K562 (cell line): Measurements from ENCODE around the gene PNISR. TPM values are rescaled to one million over a fixed set of nuclear protein-coding genes. Genes with fewer than 3 reads are reported as not detected.

Experiments
- ATAC-seq: fragments of 200-7000 bp; cut with Tn5 transposase; 3 replicates; pipeline ENCODE4 v1.9.1; 2020; ENCODE audit warnings: moderate library complexity
- BruUV-seq: library from RNA; stranded (reverse); fragments of 400-500 nt; replicated peaks from 2 replicates; lab custom pipeline; 2021; lab: Mats Ljungman, UMichigan
- CTCF ChIA-PET: fragments of 300-600 bp; formaldehyde crosslinking; extraction: SDS; loops from one replicate; lab custom pipeline; 2021; ENCODE audit warnings: low intra/inter-chr PET ratio; lab: Yijun Ruan, JAX
- POLR2A ChIA-PET: fragments of 300-600, 350-650 bp; sonication (Branson Sonifier 250); formaldehyde crosslinking; extraction: SDS; loops from one replicate; lab custom pipeline; 2021; ENCODE audit warnings: antibody characterized with exemption, inconsistent platforms; lab: Yijun Ruan, JAX
- DNase-seq, 4 experiments: peaks; one replicate each; pipeline versions ENCODE4 v3.0.0 to v3.0.0-alpha.2; 2011 to 2018; ENCODE audit warnings: low spot score in 3 of 4, mixed read lengths in 3 of 4; ENCODE audit errors: extremely low read depth in 1 of 4
- FAIRE-seq: peaks from 2 replicates; lab custom pipeline; 2011; peaks lifted over from hg19 to GRCh38; lab: Jason Lieb, UNC
- H2AFZ ChIP-seq: 2 replicates; pipeline ENCODE4 v1.6.0; 2011; ENCODE audit warnings: low read depth, low read length, control low read depth, inconsistent platforms
- H3K27ac ChIP-seq: fragments of 200-600 bp; 3 replicates; pipeline ENCODE4 v1.8.0; 2011; ENCODE audit warnings: low read depth, mild to moderate bottlenecking, control low read depth, inconsistent platforms, low read length, moderate library complexity, mixed read lengths; ENCODE audit errors: extremely low read depth
- H3K27me3 ChIP-seq, 2 experiments: fragments of 300-600 bp in 1 of 2; 2 replicates in 1 of 2; 3 replicates in 1 of 2; pipeline versions ENCODE4 v1.6.0 to v1.8.0; 2011; ENCODE audit warnings: inconsistent platforms in 2 of 2, low read length in 2 of 2, mild to moderate bottlenecking in 1 of 2, mixed read lengths in 1 of 2, moderate library complexity in 1 of 2; ENCODE audit not compliant: control insufficient read depth in 2 of 2, insufficient read depth in 2 of 2
- H3K36me3 ChIP-seq: fragments of 300-600 bp; 3 replicates; pipeline ENCODE4 v1.8.0; 2011; ENCODE audit warnings: mild to moderate bottlenecking, low read length, inconsistent platforms; ENCODE audit not compliant: control insufficient read depth, insufficient read depth
- H3K4me1 ChIP-seq, 2 experiments: fragments of 200-600 bp in 1 of 2; replicated peaks in 1 of 2; 2 replicates in 1 of 2; 3 replicates in 1 of 2; pipeline versions ENCODE4 v1.5.1 to v1.8.0; 2011; ENCODE audit warnings: inconsistent platforms in 2 of 2, low read length in 2 of 2, mild to moderate bottlenecking in 1 of 2, mixed read lengths in 1 of 2, moderate library complexity in 1 of 2; ENCODE audit not compliant: control insufficient read depth in 2 of 2, insufficient read depth in 2 of 2
- H3K4me2 ChIP-seq: 2 replicates; pipeline ENCODE4 v1.6.1; 2011; ENCODE audit warnings: low read length, control low read depth, inconsistent platforms, mixed read lengths; ENCODE audit not compliant: insufficient read depth
- H3K4me3 ChIP-seq: fragments of 200-600 bp; sonication (generic), shearing (Covaris generic); 2 replicates; pipeline ENCODE4 v1.5.1; 2016; ENCODE audit warnings: control low read depth, inconsistent platforms
- H3K79me2 ChIP-seq: fragments of 200-600 bp; 3 replicates; pipeline ENCODE4 v1.8.0; 2011; ENCODE audit warnings: low read length, inconsistent platforms; ENCODE audit not compliant: control insufficient read depth, insufficient read depth
- H3K9ac ChIP-seq, 2 experiments: 2 replicates each; pipeline versions ENCODE4 v1.6.0 to v1.6.1; 2011; ENCODE audit warnings: low read depth in 2 of 2, low read length in 2 of 2, control low read depth in 1 of 2, inconsistent platforms in 1 of 2, mild to moderate bottlenecking in 1 of 2, mixed read lengths in 1 of 2; ENCODE audit not compliant: insufficient read depth in 1 of 2
- H3K9me1 ChIP-seq: one replicate; pipeline ENCODE4 v1.6.0; 2011; ENCODE audit warnings: inconsistent platforms, mild to moderate bottlenecking, low read length, moderate library complexity; ENCODE audit not compliant: control insufficient read depth, insufficient read depth
- H3K9me3 ChIP-seq: replicated peaks from 2 replicates; pipeline ENCODE4 v1.5.1; 2011; ENCODE audit warnings: low read depth, low read length, inconsistent platforms; ENCODE audit not compliant: control insufficient read depth, insufficient read depth
- H4K20me1 ChIP-seq: replicated peaks from 2 replicates; pipeline ENCODE4 v1.6.1; 2011; ENCODE audit warnings: low read length, inconsistent platforms, mixed read lengths; ENCODE audit not compliant: control insufficient read depth, insufficient read depth
- ZNF316 ChIP-seq: fragments of 450-650 bp; IDR thresholded peaks from 2 replicates; pipeline ENCODE4 v1.6.1; 2016
- in situ Hi-C: fragments of 300-500 bp; cut with MboI; formaldehyde crosslinking; loops from 4 replicates; pipeline ENCODE4 v1.15.0; 2018; ENCODE audit warnings: inconsistent platforms, mixed read lengths
- intact Hi-C: fragments of 100-400 bp; cut with micrococcal nuclease; formaldehyde crosslinking; loops from 2 replicates; pipeline ENCODE4 v1.14.2; 2022
- polyA plus RNA-seq, 8 experiments: library from polyadenylated mRNA; depleted of rRNA in 4 of 8; stranded (reverse) in 5 of 8; unstranded in 3 of 8; fragments of >200 nt; fragmentation: Nextera tagmentation in 2 of 8; fragmentation: Illumina TruSeq in 1 of 8; extraction: Ambion mirVana in 2 of 8; extraction: Trizol in 1 of 8; gene quantifications; 2 replicates each; pipeline versions ENCODE4 v1.2.1 to v1.2.3, GENCODE V29; 2011 to 2014; ENCODE audit warnings: inconsistent platforms in 1 of 8, missing spikeins in 1 of 8
- total RNA-seq, 7 experiments: library from RNA; depleted of rRNA in 6 of 7; stranded (reverse); fragments of >200 nt in 6 of 7; fragmentation: Illumina TruSeq in 2 of 7; extraction: Trizol in 2 of 7; gene quantifications; 2 replicates each; pipeline versions ENCODE4 v1.2.1 to v1.2.3, GENCODE V29; 2011 to 2021; ENCODE audit warnings: low replicate concordance in 1 of 7
- TF ChIP-seq, protein P1 (sequence below): fragments of 450-650 bp; IDR thresholded peaks from 2 replicates; pipeline ENCODE4 v1.6.1; 2018; ENCODE audit warnings: mild to moderate bottlenecking, low read depth; ENCODE audit not compliant: partially characterized antibody
- TF ChIP-seq, protein P2 (sequence below): fragments of 450-650 bp; IDR thresholded peaks from 2 replicates; pipeline ENCODE4 v1.6.1; 2017; ENCODE audit warnings: mild to moderate bottlenecking, moderate library complexity

Gene PNISR
- total and polyA plus RNA-seq, 9 of the 15 experiments (the other 6 are each of a cell fraction or from before 2014, with no cell fraction given): 97.4 to 206 (median 131) TPM

DNA sequence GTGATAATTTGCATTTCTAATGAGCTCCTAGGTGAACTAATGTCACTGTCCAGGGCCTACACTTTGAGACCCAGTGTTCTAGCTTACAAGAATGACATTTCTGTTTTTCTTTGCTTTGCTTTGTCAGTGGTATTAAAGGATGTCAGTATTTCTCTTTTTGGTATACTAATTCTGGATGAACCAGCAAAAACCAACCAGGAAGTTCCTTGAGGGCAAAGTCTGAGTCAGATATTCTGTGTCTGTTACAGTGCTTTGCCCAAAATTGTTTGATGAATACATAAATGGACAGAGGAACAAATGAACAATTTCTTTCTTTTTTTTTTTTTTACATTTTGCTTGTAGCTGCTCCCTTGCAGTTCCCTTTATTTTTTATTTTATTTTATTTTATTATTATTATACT, 46.5 kb downstream of the PNISR start:
- ATAC-seq (no peak), DNase-seq (no peak), FAIRE-seq (no peak)
- Histone ChIP-seq H3K4me1 (no peaks in the 10 kb centered on the region), H3K9me1 (no peaks in the 10 kb centered on the region), H3K27me3 (no peaks in the 10 kb centered on the region), H2AFZ (no peak overlapping the region), H3K4me2 (no peak overlapping the region), H3K9me3 (no peaks in the 10 kb centered on the region), H3K9ac (no peak overlapping the region), H3K36me3 (no peaks in the 10 kb centered on the region), H4K20me1 (no peaks in the 10 kb centered on the region), H3K27ac (no peak overlapping the region), H3K79me2 (no peaks in the 10 kb centered on the region), H3K4me3 (no peak overlapping the region)
- in situ Hi-C loops: no loop called here
- no TSS peak for BruUV-seq
- ChIA-PET POLR2A (interaction anchor here (0.9 to 1.6 kb wide), 2 partner anchors 14 to 15 kb away, joined by 4 to 5 read pairs; partner anchors contain the start of gene COQ3), CTCF (no interaction called here)
- 0 out of 2 replicates have a peak, but pooled peaks have one; percentile 6 for TF ChIP-seq ZNF316
- TF ChIP-seq, protein P1, sequence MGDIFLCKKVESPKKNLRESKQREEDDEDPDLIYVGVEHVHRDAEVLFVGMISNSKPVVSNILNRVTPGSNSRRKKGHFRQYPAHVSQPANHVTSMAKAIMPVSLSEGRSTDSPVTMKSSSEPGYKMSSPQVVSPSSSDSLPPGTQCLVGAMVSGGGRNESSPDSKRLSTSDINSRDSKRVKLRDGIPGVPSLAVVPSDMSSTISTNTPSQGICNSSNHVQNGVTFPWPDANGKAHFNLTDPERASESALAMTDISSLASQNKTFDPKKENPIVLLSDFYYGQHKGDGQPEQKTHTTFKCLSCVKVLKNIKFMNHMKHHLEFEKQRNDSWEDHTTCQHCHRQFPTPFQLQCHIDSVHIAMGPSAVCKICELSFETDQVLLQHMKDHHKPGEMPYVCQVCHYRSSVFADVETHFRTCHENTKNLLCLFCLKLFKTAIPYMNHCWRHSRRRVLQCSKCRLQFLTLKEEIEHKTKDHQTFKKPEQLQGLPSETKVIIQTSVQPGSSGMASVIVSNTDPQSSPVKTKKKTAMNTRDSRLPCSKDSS: no peak
- intact Hi-C loops: no loop called here

DNA sequence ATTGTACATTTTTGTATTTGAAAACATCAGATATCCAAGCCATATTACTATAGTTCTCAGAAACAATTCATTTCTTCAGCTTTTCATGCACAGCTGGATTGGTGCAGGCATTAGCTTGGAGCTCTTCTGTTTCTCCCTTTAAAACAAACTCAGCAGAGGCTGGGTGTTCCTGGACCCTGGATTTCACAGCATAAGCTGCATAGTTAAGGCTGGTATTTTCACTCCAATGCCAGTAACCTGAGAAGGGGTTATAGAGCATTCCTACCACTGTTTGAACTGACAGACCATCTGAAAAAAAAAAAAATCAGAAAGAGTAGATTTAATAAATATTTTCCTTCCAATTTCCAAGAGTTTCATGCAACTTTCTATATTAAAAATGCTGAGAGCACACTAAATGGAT, 55.6 kb downstream of the PNISR start:
- in situ Hi-C loops (no loop called here), intact Hi-C loops (no loop called here)
- ChIA-PET POLR2A (interaction anchor here (0.6 to 0.7 kb wide), 2 partner anchors 8 to 89 kb away, joined by 3 read pairs; no protein-coding TSS in a partner anchor), CTCF (no interaction called here)
- FAIRE-seq (no peak), DNase-seq (no peak), ATAC-seq (no peak)
- no peak overlapping the region for H3K4me3 ChIP-seq
- H3K9ac ChIP-seq: no peak overlapping the region
- no peak overlapping the region for H3K27ac ChIP-seq
- no peaks in the 10 kb centered on the region for H3K79me2 ChIP-seq
- H3K9me1 ChIP-seq: no peaks in the 10 kb centered on the region
- H3K4me2 ChIP-seq: no peak overlapping the region
- no peaks in the 10 kb centered on the region for H3K27me3 ChIP-seq
- BruUV-seq: no TSS peak
- H3K9me3 ChIP-seq: no peaks in the 10 kb centered on the region
- H2AFZ ChIP-seq: no peak overlapping the region
- peaks cover 4% of the 10 kb centered on the region; the same call in 2 of the 3 replicates for H3K36me3 ChIP-seq
- TF ChIP-seq, protein P2, sequence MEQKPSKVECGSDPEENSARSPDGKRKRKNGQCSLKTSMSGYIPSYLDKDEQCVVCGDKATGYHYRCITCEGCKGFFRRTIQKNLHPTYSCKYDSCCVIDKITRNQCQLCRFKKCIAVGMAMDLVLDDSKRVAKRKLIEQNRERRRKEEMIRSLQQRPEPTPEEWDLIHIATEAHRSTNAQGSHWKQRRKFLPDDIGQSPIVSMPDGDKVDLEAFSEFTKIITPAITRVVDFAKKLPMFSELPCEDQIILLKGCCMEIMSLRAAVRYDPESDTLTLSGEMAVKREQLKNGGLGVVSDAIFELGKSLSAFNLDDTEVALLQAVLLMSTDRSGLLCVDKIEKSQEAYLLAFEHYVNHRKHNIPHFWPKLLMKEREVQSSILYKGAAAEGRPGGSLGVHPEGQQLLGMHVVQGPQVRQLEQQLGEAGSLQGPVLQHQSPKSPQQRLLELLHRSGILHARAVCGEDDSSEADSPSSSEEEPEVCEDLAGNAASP: no peak
- no peaks in the 10 kb centered on the region for H3K4me1 ChIP-seq
- H4K20me1 ChIP-seq: no peaks in the 10 kb centered on the region
